ENCODE measurements around the gene USE1. TPM values are rescaled to one million over a fixed set of nuclear protein-coding genes. Genes with fewer than 3 reads are reported as not detected.

The USE1 gene
- total RNA-seq, 1 donor = 25.7 TPM

- H3K4me2 ChIP-seq (ENCODE audit: insufficient read depth, low read length) = no peak overlapping the region
- peaks cover 6% of the 10 kb centered on the region for H4K20me1 ChIP-seq (ENCODE audit: insufficient read depth, low read length)
- no peak overlapping the region for H2AFZ ChIP-seq (ENCODE audit: low read length)
- H3K4me3 ChIP-seq (ENCODE audit: insufficient read depth, low read length) = no peak overlapping the region
- no peaks in the 10 kb centered on the region for H3K9me3 ChIP-seq (ENCODE audit: low read depth, low read length)
- DNase-seq (ENCODE audit: insufficient read length, low spot score, missing footprints) = peak; percentile 61
- H3K27ac ChIP-seq (ENCODE audit: low read depth, low read length) = no peak overlapping the region
- no peaks in the 10 kb centered on the region for H3K4me1 ChIP-seq (ENCODE audit: insufficient read depth, low read length)
- peaks cover 75% of the 10 kb centered on the region for H3K36me3 ChIP-seq (ENCODE audit: insufficient read depth, low read length)
- no peaks in the 10 kb centered on the region for H3K27me3 ChIP-seq (ENCODE audit: insufficient read depth, low read length)
- no peaks in the 10 kb centered on the region for H3K79me2 ChIP-seq (ENCODE audit: insufficient read depth, low read length)
- no peak for TF ChIP-seq CTCF (IDR thresholded peaks at IDR 0.05; ENCODE audit: extremely low read depth, low read depth, low read length)
Measured at GRCh38 chr19:17197666-17198065, 17.5 kb upstream of the USE1 start.

DNA sequence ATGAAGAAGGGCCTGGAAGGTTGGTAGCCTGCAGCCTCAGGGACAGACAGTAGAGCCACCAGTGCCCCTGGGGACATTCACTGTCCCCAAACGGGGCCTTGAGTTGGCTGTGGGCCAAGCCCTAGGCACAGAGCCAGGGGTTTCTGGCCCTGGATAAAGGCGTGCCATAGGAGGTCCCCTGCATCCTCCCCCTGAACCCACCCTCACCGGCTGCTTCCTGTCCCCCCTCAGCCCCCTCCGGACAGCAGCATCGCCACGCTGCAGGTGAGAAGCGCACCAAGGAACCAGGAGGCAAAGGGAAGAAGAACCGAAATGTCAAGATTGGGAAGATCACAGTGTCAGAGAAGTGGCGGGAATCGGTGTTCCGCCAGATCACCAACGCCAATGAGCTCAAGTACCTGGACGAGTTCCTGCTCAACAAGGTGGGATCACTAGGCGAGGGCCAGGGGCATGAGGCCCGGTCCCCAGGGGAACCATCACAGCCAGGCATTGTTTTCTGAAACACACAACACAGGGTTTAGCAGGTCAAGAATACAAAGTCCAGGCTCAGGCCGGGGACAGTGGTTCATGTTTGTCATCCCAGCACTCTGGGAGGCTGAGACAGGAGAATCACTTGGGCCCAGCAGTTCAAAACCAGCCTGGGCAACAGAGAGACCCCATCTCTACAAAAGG lies 14.6 kb upstream of the USE1 start:
- Histone ChIP-seq H3K4me3 (ENCODE audit: insufficient read depth, low read length) (no peak overlapping the region), H3K4me2 (ENCODE audit: insufficient read depth, low read length) (no peak overlapping the region), H4K20me1 (ENCODE audit: insufficient read depth, low read length) (peaks cover 6% of the 10 kb centered on the region), H3K27me3 (ENCODE audit: insufficient read depth, low read length) (no peaks in the 10 kb centered on the region), H3K36me3 (ENCODE audit: insufficient read depth, low read length) (peaks cover 71% of the 10 kb centered on the region), H3K4me1 (ENCODE audit: insufficient read depth, low read length) (no peaks in the 10 kb centered on the region), H3K9me3 (ENCODE audit: low read depth, low read length) (no peaks in the 10 kb centered on the region), H2AFZ (ENCODE audit: low read length) (no peak overlapping the region), H3K27ac (ENCODE audit: low read depth, low read length) (no peak overlapping the region), H3K79me2 (ENCODE audit: insufficient read depth, low read length) (no peaks in the 10 kb centered on the region)
- no peak for TF ChIP-seq CTCF (IDR thresholded peaks at IDR 0.05; ENCODE audit: extremely low read depth, low read depth, low read length)
- DNase-seq (ENCODE audit: insufficient read length, low spot score, missing footprints) = peak; percentile 71

- no peak for TF ChIP-seq CTCF (IDR thresholded peaks at IDR 0.05; ENCODE audit: extremely low read depth, low read depth, low read length)
- H4K20me1 ChIP-seq (ENCODE audit: insufficient read depth, low read length) = peaks cover 6% of the 10 kb centered on the region
- peaks cover 83% of the 10 kb centered on the region for H3K36me3 ChIP-seq (ENCODE audit: insufficient read depth, low read length)
- H2AFZ ChIP-seq (ENCODE audit: low read length) = no peak overlapping the region
- H3K9me3 ChIP-seq (ENCODE audit: low read depth, low read length) = no peaks in the 10 kb centered on the region
- no peaks in the 10 kb centered on the region for H3K4me1 ChIP-seq (ENCODE audit: insufficient read depth, low read length)
- DNase-seq (ENCODE audit: insufficient read length, low spot score, missing footprints) = peak; percentile 93
- H3K4me2 ChIP-seq (ENCODE audit: insufficient read depth, low read length) = no peak overlapping the region
- no peak overlapping the region for H3K27ac ChIP-seq (ENCODE audit: low read depth, low read length)
- H3K79me2 ChIP-seq (ENCODE audit: insufficient read depth, low read length) = no peaks in the 10 kb centered on the region
- no peak overlapping the region for H3K4me3 ChIP-seq (ENCODE audit: insufficient read depth, low read length)
- no peaks in the 10 kb centered on the region for H3K27me3 ChIP-seq (ENCODE audit: insufficient read depth, low read length)
Measured at GRCh38 chr19:17202249-17202648, 12.9 kb upstream of the USE1 start.

GRCh38 chr19:17202713-17203112 lies 12.4 kb upstream of the USE1 start:
- Histone ChIP-seq H3K4me3 (ENCODE audit: insufficient read depth, low read length) (no peak overlapping the region), H3K27ac (ENCODE audit: low read depth, low read length) (no peak overlapping the region), H3K4me1 (ENCODE audit: insufficient read depth, low read length) (no peaks in the 10 kb centered on the region), H3K4me2 (ENCODE audit: insufficient read depth, low read length) (no peak overlapping the region), H4K20me1 (ENCODE audit: insufficient read depth, low read length) (peaks cover 6% of the 10 kb centered on the region), H3K27me3 (ENCODE audit: insufficient read depth, low read length) (no peaks in the 10 kb centered on the region), H3K9me3 (ENCODE audit: low read depth, low read length) (no peaks in the 10 kb centered on the region), H3K79me2 (ENCODE audit: insufficient read depth, low read length) (no peaks in the 10 kb centered on the region), H3K36me3 (ENCODE audit: insufficient read depth, low read length) (peaks cover 79% of the 10 kb centered on the region), H2AFZ (ENCODE audit: low read length) (no peak overlapping the region)
- peak; percentile 50 for DNase-seq (ENCODE audit: insufficient read length, low spot score, missing footprints)
- no peak for TF ChIP-seq CTCF (IDR thresholded peaks at IDR 0.05; ENCODE audit: extremely low read depth, low read depth, low read length)

Measured in osteoblast (primary cell).